A549 (cell line): Measurements from ENCODE around the gene SOD1. TPM values are rescaled to one million over a fixed set of nuclear protein-coding genes. Genes with fewer than 3 reads are reported as not detected.

Experiments
- ATAC-seq, 2 experiments: fragments of 200-7000 bp in 1 of 2; fragments of >200 bp in 1 of 2; cut with Nextera tagmentation in 1 of 2; cut with Tn5 transposase in 1 of 2; 3 replicates each; pipeline versions ENCODE4 v1.8.0 to v1.9.1; 2018 to 2020; ENCODE audit warnings: mild to moderate bottlenecking in 1 of 2, moderate library complexity in 1 of 2
- CTCF ChIA-PET: fragments of 300-600 bp; sonication (Branson Sonifier 250); formaldehyde crosslinking; extraction: SDS; loops from one replicate; lab custom pipeline; 2021; ENCODE audit warnings: antibody characterized with exemption, inconsistent platforms; lab: Yijun Ruan, JAX
- POLR2A ChIA-PET: fragments of 350-600 bp; formaldehyde crosslinking; extraction: SDS; loops from one replicate; lab custom pipeline; 2021; ENCODE audit warnings: antibody characterized with exemption, inconsistent platforms; lab: Yijun Ruan, JAX
- DNase-seq, 2 experiments: peaks; one replicate each; pipeline versions ENCODE4 v3.0.0 to v3.0.0-alpha.2; 2011 to 2016; ENCODE audit warnings: low read depth in 1 of 2, low spot score in 1 of 2
- FAIRE-seq: peaks from 2 replicates; lab custom pipeline; 2011; peaks lifted over from hg19 to GRCh38; lab: Jason Lieb, UNC
- H3K27ac ChIP-seq, 2 experiments: fragments of >200 bp; sonication (Bioruptor Twin); formaldehyde crosslinking; 3 replicates each; pipeline ENCODE4 v1.5.1; 2016 to 2017
- H3K4me1 ChIP-seq: fragments of >200 bp; sonication (Bioruptor Twin); formaldehyde crosslinking; 3 replicates; pipeline ENCODE4 v1.6.1; 2016
- H3K4me2 ChIP-seq: fragments of >200 bp; sonication (Bioruptor Twin); formaldehyde crosslinking; 3 replicates; pipeline ENCODE4 v1.6.1; 2016
- H3K4me3 ChIP-seq: fragments of >200 bp; sonication (Bioruptor Twin); formaldehyde crosslinking; 3 replicates; pipeline ENCODE4 v1.5.1; 2016
- H3K9me3 ChIP-seq: fragments of >200 bp; sonication (Bioruptor Twin); formaldehyde crosslinking; 3 replicates; pipeline ENCODE4 v1.6.1; 2016
- BHLHE40 ChIP-seq: IDR thresholded peaks from 2 replicates; pipeline ENCODE4 v1.6.1; 2012; ENCODE audit warnings: low read depth, low read length, inconsistent platforms
- CHD2 ChIP-seq: fragments of 150-350 bp; IDR thresholded peaks from 2 replicates; pipeline ENCODE4 v1.6.1; 2014; ENCODE audit warnings: low read length; ENCODE audit not compliant: partially characterized antibody
- CHD4 ChIP-seq: fragments of 200-600 bp; sonication (generic); IDR thresholded peaks from 2 replicates; pipeline ENCODE4 v1.6.1; 2016; ENCODE audit warnings: antibody characterized with exemption, mild to moderate bottlenecking, borderline replicate concordance
- EHF ChIP-seq: fragments of 250-450 bp; sonication (Bioruptor Pico); IDR thresholded peaks from 2 replicates; pipeline ENCODE4 v1.5.0; 2020; ENCODE audit warnings: mild to moderate bottlenecking
- ELK1 ChIP-seq: fragments of 150-350 bp; IDR thresholded peaks from 2 replicates; pipeline ENCODE4 v1.6.1; 2014; ENCODE audit warnings: low read depth, mild to moderate bottlenecking, low read length
- GATA3 ChIP-seq: IDR thresholded peaks from 2 replicates; pipeline ENCODE4 v1.6.1; 2012; ENCODE audit warnings: borderline replicate concordance
- HES2 ChIP-seq: fragments of >200 bp; sonication (Bioruptor Twin); formaldehyde crosslinking; IDR thresholded peaks from 2 replicates; pipeline ENCODE4 v1.6.1; 2016
- HMGXB4 ChIP-seq: fragments of 250-450 bp; sonication (Bioruptor Pico); IDR thresholded peaks from 2 replicates; pipeline ENCODE4 v1.5.0; 2021; ENCODE audit warnings: mild to moderate bottlenecking, moderate library complexity, borderline replicate concordance
- HOXB13 ChIP-seq: fragments of 250-450 bp; sonication (Bioruptor Pico); IDR thresholded peaks from 2 replicates; pipeline ENCODE4 v1.5.0; 2020; ENCODE audit warnings: low read depth, mild to moderate bottlenecking, moderate library complexity
- JUN ChIP-seq, 2 experiments: fragments of >200 bp; sonication (Bioruptor Twin); formaldehyde crosslinking; IDR thresholded peaks; 2 replicates in 1 of 2; 3 replicates in 1 of 2; pipeline ENCODE4 v1.6.1; 2016 to 2017
- MAFK ChIP-seq: fragments of 450-650 bp; IDR thresholded peaks from 2 replicates; pipeline ENCODE4 v1.6.1; 2014; ENCODE audit not compliant: partially characterized antibody
- MAX ChIP-seq: IDR thresholded peaks from 2 replicates; pipeline ENCODE4 v1.6.1; 2012
- MYC ChIP-seq: IDR thresholded peaks from 2 replicates; pipeline ENCODE4 v1.6.1; 2012; ENCODE audit warnings: mild to moderate bottlenecking, inconsistent platforms, low read length, improper control_type of control experiment, borderline replicate concordance
- NFE2L2 ChIP-seq: fragments of 150-350 bp; conservative IDR thresholded peaks from 2 replicates; pipeline ENCODE4 v1.6.1; 2014; ENCODE audit warnings: low read length
- NPAS2 ChIP-seq: fragments of 250-450 bp; sonication (Bioruptor Pico); IDR thresholded peaks from 2 replicates; pipeline ENCODE4 v1.8.0; 2022; ENCODE audit warnings: mild to moderate bottlenecking, moderate library complexity, borderline replicate concordance
- PHF8 ChIP-seq: fragments of 200-600 bp; sonication (generic); IDR thresholded peaks from 2 replicates; pipeline ENCODE4 v1.6.1; 2016; ENCODE audit warnings: low read depth, mild to moderate bottlenecking, antibody characterized with exemption, moderate library complexity, borderline replicate concordance
- POLR2A ChIP-seq: IDR thresholded peaks from 2 replicates; pipeline ENCODE4 v1.6.1; 2012; ENCODE audit warnings: mild to moderate bottlenecking, low read length
- RCOR1 ChIP-seq: fragments of 150-350 bp; IDR thresholded peaks from 2 replicates; pipeline ENCODE4 v1.6.1; 2014; ENCODE audit warnings: antibody characterized with exemption, low read length, low read depth
- REST ChIP-seq: fragments of 200-600 bp; sonication (generic); IDR thresholded peaks from 2 replicates; pipeline ENCODE4 v1.6.1; 2016; ENCODE audit warnings: antibody characterized with exemption, mild to moderate bottlenecking, moderate library complexity
- RNF2 ChIP-seq: fragments of 200-600 bp; sonication (generic); IDR thresholded peaks from 2 replicates; pipeline ENCODE4 v1.6.1; 2016; ENCODE audit warnings: low read depth, mild to moderate bottlenecking, antibody characterized with exemption, moderate library complexity, borderline replicate concordance
- SREBF2 ChIP-seq: fragments of 450-650 bp; IDR thresholded peaks from 2 replicates; pipeline ENCODE4 v1.6.1; 2014; ENCODE audit warnings: mild to moderate bottlenecking, moderate library complexity
- ZC3H11A ChIP-seq: fragments of 450-650 bp; IDR thresholded peaks from 2 replicates; pipeline ENCODE4 v1.6.1; 2014; ENCODE audit warnings: antibody characterized with exemption, mild to moderate bottlenecking
- ZNF302 ChIP-seq: fragments of 250-450 bp; sonication (Bioruptor Pico); IDR thresholded peaks from 2 replicates; pipeline ENCODE4 v1.9.0; 2021; ENCODE audit warnings: inconsistent platforms, mild to moderate bottlenecking, moderate library complexity
- WGBS: methylation state at CpG from one replicate; pipeline ENCODE4 v1.1.6; 2017; ENCODE audit errors: missing lambda C conversion rate; 5-methylcytosine and 5-hydroxymethylcytosine counted together
- polyA plus RNA-seq, 4 experiments: library from polyadenylated mRNA; depleted of rRNA in 3 of 4; stranded (reverse); fragments of >200 nt; fragmentation: RNase III in 1 of 4; extraction: RNeasy Plus Mini Kit Qiagen cat#74134 plus additional on column Dnase treatment in 1 of 4; gene quantifications; 2 replicates in 3 of 4; 3 replicates in 1 of 4; pipeline ENCODE4 v1.2.3, GENCODE V29; 2011 to 2017

The SOD1 gene
- polyA plus RNA-seq, 2 of the 4 experiments (the other 2 are of a cell fraction) = 488 to 551 TPM

GRCh38 chr21:31659536-31660258, at the start of gene SOD1 (continued):
- TF ChIP-seq ELK1 (no peak), NFE2L2 (no peak), HMGXB4 (CRISPR knock-in tag) (no peak), HOXB13 (no peak), MYC (peak; percentile 24; the same call in 1 of the 2 replicates), EHF (no peak), CHD2 (no peak), ZC3H11A (no peak)

- no peak for DNase-seq
- H3K4me2 ChIP-seq = no peak overlapping the region
Measured at GRCh38 chr21:31611445-31611844, 48.0 kb upstream of the SOD1 start.

GRCh38 chr21:31612894-31613785, 46.4 kb upstream of the SOD1 start:
- CTCF ChIA-PET = interaction anchor here (0.5 to 3.7 kb wide), 4 partner anchors 9 to 414 kb away, joined by 3 to 12 read pairs (median 4); no protein-coding TSS in a partner anchor
- no peak overlapping the region for H3K4me2 ChIP-seq
- no peak for FAIRE-seq

More at GRCh38 chr21:31611445-31611844, 48.0 kb upstream of the SOD1 start:
- no peak overlapping the region for H3K4me3 ChIP-seq
- H3K9me3 ChIP-seq = no peaks in the 10 kb centered on the region
- POLR2A ChIA-PET = interaction anchor here (1.4 kb wide), 1 partner anchor 51 kb away, joined by 3 read pairs; no protein-coding TSS in a partner anchor
- no peak for TF ChIP-seq GATA3
- no peak for TF ChIP-seq RCOR1
- TF ChIP-seq, all 56 proteins: peak for 0
- CTCF ChIA-PET = interaction anchor here (1.0 to 3.7 kb wide), 2 partner anchors 9 to 31 kb away, joined by 4 to 12 read pairs; no protein-coding TSS in a partner anchor
- H3K4me1 ChIP-seq = no peaks in the 10 kb centered on the region
- no peak overlapping the region for H3K27ac ChIP-seq
- 64% methylated on average over 7 of the region's 7 CpGs for WGBS
- ATAC-seq = no peak
- FAIRE-seq = no peak

GRCh38 chr21:31614705-31615104, 44.8 kb upstream of the SOD1 start:
- ChIA-PET POLR2A (no interaction called here), CTCF (no interaction called here)
- 35% methylated on average over 1 of the region's 1 CpG for WGBS
- no peak for DNase-seq
- no peak overlapping the region for H3K27ac ChIP-seq
- H3K4me3 ChIP-seq = no peak overlapping the region
- no peak for ATAC-seq
- no peaks in the 10 kb centered on the region for H3K4me1 ChIP-seq
- no peak overlapping the region for H3K4me2 ChIP-seq
- FAIRE-seq = no peak
- H3K9me3 ChIP-seq = no peaks in the 10 kb centered on the region
- TF ChIP-seq BHLHE40 (no peak), NPAS2 (CRISPR knock-in tag) (no peak), MAX (no peak), HES2 (no peak), POLR2A (no peak), JUN (IDR thresholded peaks at IDR 0.05) (no peak), RNF2 (no peak), GATA3 (no peak), EHF (no peak), REST (no peak), CHD4 (no peak)

More at GRCh38 chr21:31612894-31613785, 46.4 kb upstream of the SOD1 start:
- Histone ChIP-seq H3K9me3 (no peaks in the 10 kb centered on the region), H3K4me1 (no peaks in the 10 kb centered on the region), H3K27ac (no peak overlapping the region), H3K4me3 (no peak overlapping the region)
- POLR2A ChIA-PET = no interaction called here
- DNase-seq (no peak), ATAC-seq (peak; percentile 30 to 42; a peak in 3 of 6 replicates)
- TF ChIP-seq PHF8 = no peak
- no peak for TF ChIP-seq SREBF2
- no peak for TF ChIP-seq MAFK
- TF ChIP-seq NFE2L2 = no peak
- TF ChIP-seq ZNF302 (CRISPR knock-in tag) = no peak
- no peak for TF ChIP-seq ZC3H11A
- no peak for TF ChIP-seq CHD4
- WGBS = 46% methylated on average over 22 of the region's 22 CpGs
